Osteocyte (in vitro differentiated cells): ENCODE measurements around the gene MRPS10. TPM values are rescaled to one million over a fixed set of nuclear protein-coding genes. Genes with fewer than 3 reads are reported as not detected.

Experiments used
- DNase-seq: peaks from one replicate; pipeline ENCODE4 v3.0.0; 2021; ENCODE audit warnings: mixed read lengths; ENCODE audit not compliant: unreplicated experiment; ENCODE audit errors: extremely low spot score
- H3K27ac Mint-ChIP-seq: one replicate; pipeline ENCODE4 v1.8.0; 2021; ENCODE audit warnings: mild to moderate bottlenecking, mixed read lengths; ENCODE audit not compliant: unreplicated experiment
- H3K27me3 Mint-ChIP-seq: one replicate; pipeline ENCODE4 v1.8.0; 2021; ENCODE audit warnings: mixed read lengths; ENCODE audit not compliant: unreplicated experiment
- H3K36me3 Mint-ChIP-seq: one replicate; pipeline ENCODE4 v1.8.0; 2021; ENCODE audit warnings: mixed read lengths; ENCODE audit not compliant: unreplicated experiment
- H3K4me1 Mint-ChIP-seq: one replicate; pipeline ENCODE4 v1.8.0; 2021; ENCODE audit warnings: mixed read lengths; ENCODE audit not compliant: unreplicated experiment
- H3K4me3 Mint-ChIP-seq: one replicate; pipeline ENCODE4 v1.8.0; 2021; ENCODE audit warnings: mild to moderate bottlenecking, moderate library complexity, mixed read lengths; ENCODE audit not compliant: unreplicated experiment
- H3K9me3 Mint-ChIP-seq: one replicate; pipeline ENCODE4 v1.8.0; 2021; ENCODE audit warnings: mixed read lengths; ENCODE audit not compliant: unreplicated experiment
- CTCF ChIP-seq: fragments of 200-600 bp; sonication (generic); IDR thresholded peaks from 2 replicates; pipeline ENCODE4 v1.5.0; 2021; ENCODE audit warnings: antibody characterized with exemption, mild to moderate bottlenecking, moderate library complexity
- total RNA-seq: library from RNA; stranded (reverse); gene quantifications from 2 replicates; pipeline ENCODE4 v1.2.1, GENCODE V29; 2021

The MRPS10 gene
- total RNA-seq, 1 donor from 2014 or later: 30.6 TPM

DNA sequence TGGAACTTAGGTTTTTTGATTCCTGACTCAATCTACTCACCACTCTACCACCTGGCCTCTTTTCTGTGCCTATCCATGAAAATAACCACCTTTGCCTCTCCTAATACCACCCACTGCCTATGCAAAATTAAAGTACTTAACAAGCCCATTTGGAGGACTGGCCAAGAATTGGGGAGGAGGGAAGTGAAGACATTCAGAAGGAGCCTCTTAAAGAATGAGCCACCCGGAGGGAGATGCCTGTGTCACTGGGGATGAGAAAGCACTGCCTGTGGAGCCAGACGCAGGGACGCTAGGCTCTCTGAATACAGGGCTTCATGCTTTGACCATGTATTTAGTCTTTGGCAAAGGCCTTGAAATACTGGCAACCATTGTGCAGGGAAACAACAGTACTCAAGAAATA lies 40.0 kb upstream of the MRPS10 start:
- H3K36me3 Mint-ChIP-seq: peaks cover 21% of the 10 kb centered on the region
- H3K27ac Mint-ChIP-seq: no peak overlapping the region
- no peak for TF ChIP-seq CTCF
- DNase-seq: no peak
- H3K4me1 Mint-ChIP-seq: peaks cover 23% of the 10 kb centered on the region
- no peak overlapping the region for H3K4me3 Mint-ChIP-seq
- no peaks in the 10 kb centered on the region for H3K27me3 Mint-ChIP-seq
- no peaks in the 10 kb centered on the region for H3K9me3 Mint-ChIP-seq

GRCh38 chr6:42257063-42257462 lies 39.4 kb upstream of the MRPS10 start:
- peaks cover 21% of the 10 kb centered on the region for H3K36me3 Mint-ChIP-seq
- no peaks in the 10 kb centered on the region for H3K27me3 Mint-ChIP-seq
- no peaks in the 10 kb centered on the region for H3K9me3 Mint-ChIP-seq
- H3K4me3 Mint-ChIP-seq: no peak overlapping the region
- TF ChIP-seq CTCF: no peak
- H3K4me1 Mint-ChIP-seq: peaks cover 29% of the 10 kb centered on the region
- H3K27ac Mint-ChIP-seq: no peak overlapping the region
- DNase-seq: no peak

GRCh38 chr6:42255050-42255449 lies 37.4 kb upstream of the MRPS10 start:
- no peak for DNase-seq
- H3K4me3 Mint-ChIP-seq: no peak overlapping the region
- no peaks in the 10 kb centered on the region for H3K9me3 Mint-ChIP-seq
- peaks cover 21% of the 10 kb centered on the region for H3K36me3 Mint-ChIP-seq
- H3K27me3 Mint-ChIP-seq: no peaks in the 10 kb centered on the region
- peaks cover 31% of the 10 kb centered on the region for H3K4me1 Mint-ChIP-seq
- no peak for TF ChIP-seq CTCF
- H3K27ac Mint-ChIP-seq: no peak overlapping the region

DNA sequence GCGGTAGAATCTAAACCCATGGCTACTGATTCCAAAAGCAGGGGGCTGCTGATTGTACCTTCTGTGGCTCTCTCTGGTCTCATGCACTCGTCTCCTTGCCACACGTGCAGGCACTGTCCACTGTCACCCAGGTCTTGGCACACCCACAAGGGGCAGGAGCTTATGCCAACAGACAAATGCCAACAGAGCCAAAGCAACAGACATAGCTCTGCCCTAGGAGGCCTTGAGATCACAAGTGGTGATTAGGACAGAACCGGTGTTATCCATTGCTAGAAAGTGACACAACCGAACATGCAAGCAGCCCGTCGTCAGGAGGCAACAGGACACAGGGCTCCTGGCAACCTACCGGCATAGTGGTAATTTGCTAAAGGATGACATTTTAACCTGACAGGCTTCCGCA lies 36.8 kb upstream of the MRPS10 start:
- no peaks in the 10 kb centered on the region for H3K9me3 Mint-ChIP-seq
- H3K4me3 Mint-ChIP-seq: no peak overlapping the region
- H3K27me3 Mint-ChIP-seq: no peaks in the 10 kb centered on the region
- peaks cover 31% of the 10 kb centered on the region for H3K4me1 Mint-ChIP-seq
- no peak overlapping the region for H3K27ac Mint-ChIP-seq
- no peak for TF ChIP-seq CTCF
- no peak for DNase-seq
- H3K36me3 Mint-ChIP-seq: peaks cover 21% of the 10 kb centered on the region

- no peak for TF ChIP-seq CTCF
- H3K9me3 Mint-ChIP-seq: no peaks in the 10 kb centered on the region
- H3K27me3 Mint-ChIP-seq: no peaks in the 10 kb centered on the region
- H3K4me3 Mint-ChIP-seq: no peak overlapping the region
- H3K4me1 Mint-ChIP-seq: peaks cover 22% of the 10 kb centered on the region
- peaks cover 20% of the 10 kb centered on the region for H3K36me3 Mint-ChIP-seq
- no peak overlapping the region for H3K27ac Mint-ChIP-seq
- no peak for DNase-seq
Observed at GRCh38 chr6:42251911-42252637, 34.4 kb upstream of the MRPS10 start.
